ENCODE results near the gene CRYBG1.

The CRYBG1 gene

DNA sequence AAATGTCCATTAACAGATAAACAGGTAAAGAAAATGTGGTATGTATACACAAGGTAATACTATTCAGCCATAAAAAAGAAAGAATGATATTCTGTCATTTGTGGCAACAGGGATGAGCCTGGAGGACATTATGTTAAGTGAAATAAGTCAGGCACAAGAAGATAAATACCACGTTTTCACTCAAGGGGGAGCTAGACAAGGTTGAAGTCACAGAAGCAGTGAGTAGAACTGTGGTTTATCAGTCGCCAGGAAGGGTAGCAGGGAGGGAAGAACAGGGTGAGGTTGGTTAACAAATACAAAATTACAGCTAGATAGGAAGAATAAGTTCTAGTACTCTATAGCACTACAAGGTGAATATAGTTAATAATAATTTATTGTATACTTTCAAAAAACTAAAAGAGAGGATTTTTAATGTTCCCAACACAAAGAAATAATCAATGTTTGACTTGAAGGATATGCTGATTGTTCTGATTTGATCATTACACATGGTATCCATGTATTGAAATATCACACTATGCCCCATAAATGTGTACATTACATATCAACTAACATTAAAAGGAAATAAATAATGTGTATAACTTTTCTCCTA, 247.7 kb downstream of the CRYBG1 start:
- H3K27me3 Mint-ChIP-seq = no peaks in the 10 kb centered on the region
- H3K27ac Mint-ChIP-seq = no peak overlapping the region
- H3K4me3 Mint-ChIP-seq = no peak overlapping the region
- H3K9me3 Mint-ChIP-seq = no peaks in the 10 kb centered on the region
- ATAC-seq (ENCODE audit: low read depth) = peak; percentile 87
- peaks cover 26% of the 10 kb centered on the region for H3K4me1 Mint-ChIP-seq
- H3K36me3 Mint-ChIP-seq = peaks cover 12% of the 10 kb centered on the region
- peak in 1 of 2 donors; percentile 74 for DNase-seq (ENCODE audit: low spot score in 2 of 2)

DNA sequence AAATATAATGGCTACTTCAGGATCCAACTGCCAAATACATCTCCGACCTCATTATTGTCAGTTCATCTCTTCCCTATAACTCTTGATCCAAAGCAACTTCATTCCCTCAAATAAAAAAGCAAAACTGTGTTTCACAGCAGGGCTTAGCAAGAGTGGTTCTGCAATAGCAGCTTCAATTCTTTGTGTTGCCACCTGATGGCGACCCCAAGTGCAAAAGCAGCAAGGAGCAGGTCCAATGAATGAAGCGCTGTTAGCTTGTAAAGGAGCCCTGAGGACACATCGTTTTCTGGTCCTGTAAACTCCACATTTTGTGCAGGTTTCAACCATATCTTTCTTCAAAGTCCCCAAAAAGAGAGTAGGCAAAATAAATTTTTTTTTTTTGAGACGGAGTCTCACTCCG, 249.2 kb downstream of the CRYBG1 start:
- H3K27ac Mint-ChIP-seq = no peak overlapping the region

DNA sequence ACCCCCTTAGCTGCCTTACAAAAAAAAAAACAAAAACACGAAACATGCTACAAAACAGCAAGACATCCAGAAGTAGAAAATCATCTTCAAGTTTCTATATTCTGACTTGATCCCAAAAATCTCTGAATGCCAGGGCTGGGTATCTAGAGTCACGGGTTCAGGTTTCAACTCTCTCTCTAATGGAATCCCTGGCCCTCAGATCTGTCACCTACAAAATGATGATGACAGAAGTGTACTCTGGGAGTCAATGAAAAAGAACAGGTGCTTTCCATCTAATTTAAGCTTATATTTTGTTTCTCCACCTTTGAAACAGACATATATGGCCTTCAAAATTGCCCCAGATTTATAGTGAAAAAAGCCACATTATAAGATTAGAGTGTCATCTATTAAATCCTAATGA, 250.5 kb downstream of the CRYBG1 start:
- Mint-ChIP-seq H3K9me3 (no peaks in the 10 kb centered on the region), H3K4me3 (no peak overlapping the region), H3K27me3 (no peaks in the 10 kb centered on the region), H3K36me3 (peaks cover 6% of the 10 kb centered on the region), H3K27ac (no peak overlapping the region), H3K4me1 (peaks cover 40% of the 10 kb centered on the region)
- DNase-seq (ENCODE audit: low spot score in 2 of 2) = no peak
- no peak for ATAC-seq (ENCODE audit: low read depth)

More for the DNA sequence above, 249.2 kb downstream of the CRYBG1 start:
- no peaks in the 10 kb centered on the region for H3K9me3 Mint-ChIP-seq
- peaks cover 12% of the 10 kb centered on the region for H3K36me3 Mint-ChIP-seq
- no peaks in the 10 kb centered on the region for H3K27me3 Mint-ChIP-seq
- ATAC-seq (ENCODE audit: low read depth) (peak; percentile 83), DNase-seq (ENCODE audit: low spot score in 2 of 2) (peak; percentile 31 to 45)
- no peak overlapping the region for H3K4me3 Mint-ChIP-seq
- peaks cover 37% of the 10 kb centered on the region for H3K4me1 Mint-ChIP-seq

DNA sequence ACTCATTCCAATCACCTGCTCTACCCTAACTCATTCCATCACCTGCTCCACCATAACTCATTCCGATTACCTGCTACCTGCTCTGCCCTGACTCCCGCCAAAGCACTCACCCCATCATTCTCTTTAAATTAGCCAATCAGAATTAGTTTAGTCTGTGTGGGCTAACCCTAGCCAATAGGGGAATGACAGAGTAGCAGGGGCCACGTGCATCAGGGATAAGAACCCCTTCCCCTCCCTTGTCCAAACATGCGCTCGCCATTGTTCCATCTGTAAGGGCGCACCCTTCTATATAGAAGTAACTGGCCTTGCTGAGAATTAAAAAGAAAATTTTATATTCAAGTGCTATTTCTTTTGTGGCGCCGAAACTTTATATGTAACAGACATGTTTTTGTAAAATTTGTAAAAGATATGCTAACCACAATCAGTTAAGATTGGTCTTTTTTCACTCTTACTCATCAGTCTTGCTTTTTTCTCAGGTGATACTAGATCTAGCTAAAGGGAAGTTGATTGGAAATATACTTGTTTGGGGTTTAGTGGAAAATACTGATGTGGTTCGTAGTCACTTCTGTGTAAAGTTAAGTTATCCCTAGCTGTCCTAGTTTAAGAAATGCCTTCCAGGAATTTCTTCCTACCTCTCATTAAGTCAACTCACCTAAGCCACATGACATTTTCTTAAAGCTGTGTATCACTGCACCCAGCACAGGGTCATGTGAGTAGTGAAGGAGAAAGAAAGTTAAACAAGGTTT, 252.3 kb downstream of the CRYBG1 start:
- H3K9me3 Mint-ChIP-seq = no peaks in the 10 kb centered on the region
- no peaks in the 10 kb centered on the region for H3K27me3 Mint-ChIP-seq
- H3K36me3 Mint-ChIP-seq = peaks cover 10% of the 10 kb centered on the region
- H3K4me3 Mint-ChIP-seq = peak overlapping the region; percentile 3
- peaks cover 30% of the 10 kb centered on the region for H3K4me1 Mint-ChIP-seq
- ATAC-seq (ENCODE audit: low read depth) (no peak), DNase-seq (ENCODE audit: low spot score in 2 of 2) (no peak)
- peak overlapping the region; percentile 89 for H3K27ac Mint-ChIP-seq

DNA sequence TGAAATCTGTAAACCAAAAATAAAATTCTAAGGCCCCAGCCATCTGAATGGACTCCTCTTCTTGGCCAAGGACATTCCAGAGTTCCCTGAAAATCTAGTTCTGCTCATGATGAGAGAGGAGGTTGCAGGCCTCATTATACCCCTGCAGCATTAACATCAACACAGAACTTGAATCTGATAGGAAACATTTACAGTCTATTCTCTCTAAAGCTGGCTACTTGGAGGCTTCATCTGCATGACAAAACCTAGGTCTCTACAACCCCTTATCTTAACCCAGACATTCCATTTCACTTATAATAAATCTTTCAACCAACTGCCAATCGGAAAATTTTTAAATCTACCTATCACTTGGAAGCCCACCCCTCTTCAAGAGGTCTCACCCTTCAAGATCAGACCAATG, 253.1 kb downstream of the CRYBG1 start:
- H3K27me3 Mint-ChIP-seq = no peaks in the 10 kb centered on the region
- peaks cover 15% of the 10 kb centered on the region for H3K36me3 Mint-ChIP-seq
- DNase-seq (ENCODE audit: low spot score in 2 of 2) (no peak), ATAC-seq (ENCODE audit: low read depth) (no peak)
- no peak overlapping the region for H3K4me3 Mint-ChIP-seq
- H3K4me1 Mint-ChIP-seq = peaks cover 30% of the 10 kb centered on the region
- peak overlapping the region; percentile 89 for H3K27ac Mint-ChIP-seq
- H3K9me3 Mint-ChIP-seq = no peaks in the 10 kb centered on the region

DNA sequence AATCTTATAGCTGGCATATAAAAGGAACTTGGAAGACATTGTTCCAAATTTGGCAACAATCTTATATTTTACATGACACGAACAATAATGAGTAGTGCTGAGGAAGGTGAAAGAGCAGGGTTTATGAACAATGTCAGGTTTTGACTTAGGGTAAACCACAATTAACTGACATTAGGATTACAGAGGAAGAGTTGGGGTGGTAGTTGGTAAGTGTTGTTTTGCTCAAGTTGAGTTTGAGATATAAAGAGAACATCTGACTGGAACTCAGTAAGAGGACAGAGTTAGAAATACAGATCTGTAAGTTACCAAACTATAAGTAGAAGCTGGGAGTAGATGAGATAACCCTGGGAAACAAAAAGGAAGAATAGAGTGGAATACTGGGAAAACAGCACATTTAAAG, 253.6 kb downstream of the CRYBG1 start:
- Mint-ChIP-seq H3K27me3 (no peaks in the 10 kb centered on the region), H3K4me1 (peaks cover 26% of the 10 kb centered on the region), H3K36me3 (peaks cover 15% of the 10 kb centered on the region), H3K27ac (peak overlapping the region; percentile 89), H3K4me3 (peak overlapping the region; percentile 51), H3K9me3 (no peaks in the 10 kb centered on the region)
- ATAC-seq (ENCODE audit: low read depth) = no peak
- DNase-seq (ENCODE audit: low spot score in 2 of 2) = no peak

DNA sequence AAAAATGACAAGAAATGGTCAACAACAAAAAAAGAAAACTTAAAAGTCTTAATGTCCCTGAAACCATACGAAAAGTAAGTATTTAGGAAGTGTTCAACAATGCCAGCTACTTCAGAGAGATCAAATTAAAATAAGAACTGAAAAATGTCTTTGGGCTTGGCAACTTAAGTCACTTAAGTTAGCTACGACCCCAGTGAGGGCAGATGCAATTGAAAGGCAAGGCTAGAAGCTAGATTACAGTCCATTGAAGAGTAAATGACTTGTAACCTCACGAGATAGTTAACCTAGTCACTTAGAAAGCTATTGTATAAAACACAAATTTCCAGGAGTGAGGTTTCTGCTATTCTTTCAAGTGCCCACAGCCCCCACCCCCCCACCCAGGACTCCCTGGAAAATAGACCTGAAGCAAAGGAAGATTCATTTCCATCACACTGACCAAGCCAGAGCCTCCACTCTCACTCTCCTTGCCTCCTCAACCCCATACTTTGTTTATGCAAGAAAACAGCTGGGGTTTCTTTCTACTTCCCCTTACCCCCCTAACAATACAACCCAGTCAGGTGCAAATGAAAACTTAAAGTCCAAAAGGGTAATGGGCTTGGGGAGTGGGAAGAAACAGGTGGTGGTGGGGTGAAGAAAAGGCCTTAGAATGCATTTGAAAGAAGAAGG, 254.2 kb downstream of the CRYBG1 start:
- DNase-seq (ENCODE audit: low spot score in 2 of 2) (no peak), ATAC-seq (ENCODE audit: low read depth) (peak; percentile 53)
- no peaks in the 10 kb centered on the region for H3K27me3 Mint-ChIP-seq
- H3K4me1 Mint-ChIP-seq = peaks cover 25% of the 10 kb centered on the region
- H3K36me3 Mint-ChIP-seq = peaks cover 15% of the 10 kb centered on the region
- peak overlapping the region; percentile 51 for H3K4me3 Mint-ChIP-seq
- H3K27ac Mint-ChIP-seq = peak overlapping the region; percentile 89
- no peaks in the 10 kb centered on the region for H3K9me3 Mint-ChIP-seq

DNA sequence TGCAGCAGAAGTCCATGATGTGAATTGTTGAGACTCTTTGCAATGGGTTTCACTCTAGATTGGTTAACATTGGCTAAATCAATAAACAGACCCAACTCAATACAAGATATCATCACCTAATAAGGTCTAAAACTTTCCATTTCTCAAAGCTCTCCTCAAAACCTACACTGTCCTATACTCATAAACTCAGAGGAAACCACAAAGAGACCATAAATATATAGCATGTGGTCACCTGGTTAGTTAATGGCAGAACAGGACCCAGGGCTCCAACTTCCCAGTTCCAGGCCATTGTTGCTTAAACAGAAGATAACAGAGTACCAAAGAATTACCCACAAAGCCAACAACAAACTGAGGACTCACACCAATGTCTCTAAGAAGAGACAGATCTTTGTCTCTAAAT, 256.8 kb downstream of the CRYBG1 start:
- no peak for ATAC-seq (ENCODE audit: low read depth)
- H3K27ac Mint-ChIP-seq = no peak overlapping the region
- H3K27me3 Mint-ChIP-seq = no peaks in the 10 kb centered on the region
- peaks cover 23% of the 10 kb centered on the region for H3K36me3 Mint-ChIP-seq
- DNase-seq (ENCODE audit: low spot score in 2 of 2) = no peak
- no peak overlapping the region for H3K4me3 Mint-ChIP-seq
- no peaks in the 10 kb centered on the region for H3K9me3 Mint-ChIP-seq
- H3K4me1 Mint-ChIP-seq = peaks cover 24% of the 10 kb centered on the region

DNA sequence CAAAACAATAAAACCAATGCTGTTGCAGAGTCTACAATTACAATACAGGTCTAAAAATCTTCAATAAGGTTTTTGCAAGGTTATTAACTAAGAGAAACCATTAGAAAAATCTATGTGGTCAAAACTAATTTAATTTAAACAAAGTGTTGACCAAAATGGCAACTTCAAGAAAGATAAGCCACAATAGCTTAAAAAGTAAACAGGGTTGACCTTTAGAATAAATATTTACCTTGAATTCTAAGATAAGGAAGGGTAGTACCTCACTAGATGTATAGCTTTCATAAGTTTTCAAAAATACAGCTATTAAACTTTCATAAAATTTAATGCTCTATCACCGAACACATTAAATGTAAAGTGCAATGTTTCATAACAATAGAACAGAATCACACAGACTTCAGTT, 257.3 kb downstream of the CRYBG1 start:
- H3K36me3 Mint-ChIP-seq = peaks cover 26% of the 10 kb centered on the region
- DNase-seq (ENCODE audit: low spot score in 2 of 2) = no peak
- H3K9me3 Mint-ChIP-seq = no peaks in the 10 kb centered on the region
- H3K27me3 Mint-ChIP-seq = no peaks in the 10 kb centered on the region
- no peak overlapping the region for H3K4me3 Mint-ChIP-seq
- no peak for ATAC-seq (ENCODE audit: low read depth)
- peak overlapping the region; percentile 86 for H3K27ac Mint-ChIP-seq
- H3K4me1 Mint-ChIP-seq = peaks cover 20% of the 10 kb centered on the region

DNA sequence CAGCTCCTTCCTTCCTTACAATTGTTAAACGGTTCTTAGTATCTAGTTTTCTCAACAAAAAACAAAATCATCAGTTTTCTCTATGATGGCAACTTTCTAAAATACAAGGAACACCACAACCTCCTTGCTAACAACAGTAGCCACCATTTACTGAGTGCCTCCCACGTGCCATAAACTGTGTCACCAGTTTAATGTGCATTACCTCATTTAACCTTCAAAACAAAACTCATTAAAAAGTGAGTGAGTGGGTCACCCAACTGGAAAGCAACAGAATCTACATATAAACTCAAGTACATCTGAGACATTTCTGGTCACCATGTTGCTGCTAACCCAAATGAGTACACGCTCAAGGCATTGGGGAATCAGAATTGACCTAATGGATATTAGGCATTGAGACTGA, 257.8 kb downstream of the CRYBG1 start:
- Mint-ChIP-seq H3K27me3 (no peaks in the 10 kb centered on the region), H3K27ac (peak overlapping the region; percentile 86)

DNA sequence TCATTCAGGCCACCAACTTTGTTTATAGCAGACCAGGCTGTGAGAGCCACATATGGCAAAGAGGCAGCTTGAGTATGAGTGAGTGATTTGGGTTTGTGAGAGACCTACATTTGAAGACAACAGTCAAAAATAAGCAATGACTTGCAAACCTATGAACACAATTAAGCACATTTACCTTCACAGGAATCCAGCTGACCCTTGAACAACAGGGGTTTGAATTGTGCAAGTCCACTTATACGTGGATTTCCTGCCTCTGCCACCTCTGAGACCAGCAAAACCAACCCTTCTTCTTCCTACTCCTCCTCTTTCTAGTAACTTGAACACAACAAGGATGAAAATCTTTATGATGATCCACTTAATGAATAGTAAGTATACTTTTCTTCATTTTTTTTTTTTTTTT, 258.7 kb downstream of the CRYBG1 start:
- Mint-ChIP-seq H3K27me3 (no peaks in the 10 kb centered on the region), H3K36me3 (peaks cover 27% of the 10 kb centered on the region), H3K27ac (peak overlapping the region; percentile 86), H3K9me3 (peaks cover 3% of the 10 kb centered on the region), H3K4me1 (peaks cover 16% of the 10 kb centered on the region), H3K4me3 (no peak overlapping the region)
- ATAC-seq (ENCODE audit: low read depth) (no peak), DNase-seq (ENCODE audit: low spot score in 2 of 2) (no peak)

More for the DNA sequence above, 257.8 kb downstream of the CRYBG1 start:
- H3K36me3 Mint-ChIP-seq = peaks cover 29% of the 10 kb centered on the region
- H3K9me3 Mint-ChIP-seq = peaks cover 3% of the 10 kb centered on the region
- no peak for ATAC-seq (ENCODE audit: low read depth)
- H3K4me1 Mint-ChIP-seq = peaks cover 23% of the 10 kb centered on the region
- DNase-seq (ENCODE audit: low spot score in 2 of 2) = no peak
- no peak overlapping the region for H3K4me3 Mint-ChIP-seq

DNA sequence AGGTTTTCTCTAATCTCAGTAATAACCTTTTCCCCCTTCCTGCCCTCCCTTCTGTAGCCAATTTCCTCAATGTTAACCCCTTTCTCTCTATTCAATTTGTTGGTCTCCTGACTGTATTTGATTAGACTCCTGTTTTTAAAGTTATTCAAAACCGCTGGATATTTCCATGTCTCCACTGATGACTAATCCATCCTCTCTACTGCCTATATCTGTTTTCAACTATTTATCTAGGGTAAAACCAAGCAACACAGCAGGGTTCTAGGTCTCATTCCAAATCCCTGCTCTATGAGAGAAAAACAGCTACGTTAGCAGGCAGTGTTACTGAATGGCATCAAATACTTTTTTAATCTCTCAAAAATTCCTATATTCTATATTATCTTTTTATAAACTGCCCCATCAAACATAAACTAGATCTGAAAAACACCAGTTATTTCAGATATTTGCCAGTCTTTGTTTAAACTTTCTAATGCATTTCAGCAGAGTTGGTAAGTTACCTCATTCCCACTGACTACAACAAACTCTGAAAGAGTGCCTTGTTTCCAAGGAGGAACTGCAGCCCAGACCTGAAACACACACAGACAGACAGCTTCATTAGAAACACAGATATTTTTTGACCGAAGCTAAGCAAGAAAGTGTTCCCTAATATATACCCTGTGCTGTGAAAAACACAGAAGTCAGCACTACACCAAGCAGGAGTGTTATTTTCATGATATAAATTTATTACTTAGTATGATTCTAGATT, 260.6 kb downstream of the CRYBG1 start:
- ATAC-seq (ENCODE audit: low read depth) (no peak), DNase-seq (ENCODE audit: low spot score in 2 of 2) (no peak)
- Mint-ChIP-seq H3K36me3 (peaks cover 27% of the 10 kb centered on the region), H3K27me3 (no peaks in the 10 kb centered on the region), H3K4me1 (peaks cover 18% of the 10 kb centered on the region), H3K27ac (no peak overlapping the region), H3K9me3 (peaks cover 3% of the 10 kb centered on the region), H3K4me3 (no peak overlapping the region)
